Femur (tissue), 1 donor: ENCODE measurements around the gene TMEM135.
"Not testable (repeated sequence)": the region's sequence is repeated elsewhere in the genome, so short reads cannot be mapped to it uniquely, and the experiment has no call there.

Experiments used
- DNase-seq: peaks from one replicate; pipeline ENCODE4 v3.0.0-alpha.2; 2017

Gene TMEM135

GRCh38 chr11:87081358-87081757 is 43.6 kb downstream of the TMEM135 start:
- no peak for DNase-seq

- DNase-seq = no peak
Observed at GRCh38 chr11:87082590-87082989, 44.9 kb downstream of the TMEM135 start.

GRCh38 chr11:87083029-87083428 is 45.3 kb downstream of the TMEM135 start:
- DNase-seq = no peak

GRCh38 chr11:87092159-87092558 is 54.4 kb downstream of the TMEM135 start:
- no peak for DNase-seq

- no peak for DNase-seq
Observed at GRCh38 chr11:87092567-87092966, 54.8 kb downstream of the TMEM135 start.

- no peak for DNase-seq
Observed at GRCh38 chr11:87097582-87097981, 59.8 kb downstream of the TMEM135 start.

- no peak for DNase-seq
Observed at GRCh38 chr11:87101956-87102580, 64.3 kb downstream of the TMEM135 start.

GRCh38 chr11:87105826-87106225 is 68.1 kb downstream of the TMEM135 start:
- not testable (repeated sequence) for DNase-seq

- not testable (repeated sequence) for DNase-seq
Observed at GRCh38 chr11:87107379-87107778, 69.6 kb downstream of the TMEM135 start.

- DNase-seq = no peak
Observed at GRCh38 chr11:87110443-87111131, 72.9 kb downstream of the TMEM135 start.

GRCh38 chr11:87114093-87114492 is 76.4 kb downstream of the TMEM135 start:
- DNase-seq = no peak

GRCh38 chr11:87116185-87116584 is 78.5 kb downstream of the TMEM135 start:
- DNase-seq = no peak

- DNase-seq = no peak
Observed at GRCh38 chr11:87120937-87121336, 83.2 kb downstream of the TMEM135 start.

- DNase-seq = no peak
Observed at GRCh38 chr11:87122852-87123251, 85.1 kb downstream of the TMEM135 start.

GRCh38 chr11:87125257-87125656 is 87.5 kb downstream of the TMEM135 start:
- no peak for DNase-seq

GRCh38 chr11:87127101-87127500 is 89.4 kb downstream of the TMEM135 start:
- DNase-seq = no peak

GRCh38 chr11:87128372-87128771 is 90.6 kb downstream of the TMEM135 start:
- DNase-seq = no peak

GRCh38 chr11:87134524-87135106 is 96.9 kb downstream of the TMEM135 start:
- DNase-seq = no peak

GRCh38 chr11:87136236-87136635 is 98.5 kb downstream of the TMEM135 start:
- no peak for DNase-seq

- no peak for DNase-seq
Observed at GRCh38 chr11:87137711-87138110, 100.0 kb downstream of the TMEM135 start.

- DNase-seq = no peak
Observed at GRCh38 chr11:87139475-87139874, 101.7 kb downstream of the TMEM135 start.

- no peak for DNase-seq
Observed at GRCh38 chr11:87141322-87141721, 103.6 kb downstream of the TMEM135 start.

- DNase-seq = no peak
Observed at GRCh38 chr11:87141980-87142514, 104.3 kb downstream of the TMEM135 start.

- no peak for DNase-seq
Observed at GRCh38 chr11:87142594-87142993, 104.9 kb downstream of the TMEM135 start.
